Upper lobe of left lung (tissue), 6 donors: ENCODE results near the gene ADCK2. TPM values are rescaled to one million over a fixed set of nuclear protein-coding genes. Genes with fewer than 3 reads are reported as not detected.
A peak's percentile ranks its signal among the peaks of the same experiment; 100 is the strongest.

Experiments
- ATAC-seq, 2 donors: fragments of 200-7000 bp; cut with Tn5 transposase; one replicate each; pipeline ENCODE4 v1.9.1; 2022; ENCODE audit warnings: mild to moderate bottlenecking in 2 of 2, moderate library complexity in 2 of 2; ENCODE audit not compliant: low FRiP score in 2 of 2
- DNase-seq, 2 donors: peaks; one replicate each; pipeline ENCODE4 v3.0.0-alpha.2; 2019 to 2020
- H3K27ac ChIP-seq, 4 donors: fragments of 200-600 bp; sonication (generic); one replicate each; pipeline ENCODE4 v1.5.1; 2016 to 2019
- H3K27me3 ChIP-seq, 4 donors: fragments of 200-600 bp; sonication (generic); one replicate each; pipeline ENCODE4 v1.5.1; 2017 to 2019
- H3K36me3 ChIP-seq, 4 donors: fragments of 200-600 bp; sonication (generic); one replicate each; pipeline ENCODE4 v1.5.1; 2016 to 2019
- H3K4me1 ChIP-seq, 4 donors: fragments of 200-600 bp; sonication (generic); one replicate each; pipeline ENCODE4 v1.5.1; 2018 to 2019
- H3K4me3 ChIP-seq, 4 donors: fragments of 200-600 bp; sonication (generic); one replicate each; pipeline ENCODE4 v1.5.1; 2017 to 2019; ENCODE audit warnings: mild to moderate bottlenecking in 2 of 4, moderate library complexity in 1 of 4
- H3K9me3 ChIP-seq, 4 donors: fragments of 200-600 bp; sonication (generic); one replicate each; pipeline ENCODE4 v1.5.1; 2018 to 2019
- CTCF ChIP-seq, 6 experiments: fragments of 450-650 bp in 4 of 6; fragments of 200-600 bp in 2 of 6; sonication (generic) in 2 of 6; IDR thresholded peaks; one replicate each; pipeline ENCODE4 v1.5.1; 2016 to 2019; ENCODE audit warnings: antibody characterized with exemption in 6 of 6
- EP300 ChIP-seq, 4 donors: sonication (generic); formaldehyde crosslinking; IDR thresholded peaks; one replicate each; pipeline ENCODE4 v1.5.1; 2017; ENCODE audit warnings: antibody characterized with exemption in 4 of 4, control low read depth in 2 of 4
- POLR2A ChIP-seq, 4 donors: fragments of 450-650 bp; IDR thresholded peaks; one replicate each; pipeline ENCODE4 v1.5.1; 2016 to 2017; ENCODE audit warnings: antibody characterized with exemption in 4 of 4, mild to moderate bottlenecking in 2 of 4
- POLR2AphosphoS5 ChIP-seq, 2 donors: sonication (generic); formaldehyde crosslinking; IDR thresholded peaks; one replicate each; pipeline ENCODE4 v1.5.1; 2017; ENCODE audit warnings: antibody characterized with exemption in 2 of 2
- WGBS, 2 donors: methylation state at CpG; one replicate each; pipeline ENCODE4 v1.1.5; 2017 to 2018; 5-methylcytosine and 5-hydroxymethylcytosine counted together
- total RNA-seq, 6 donors: library from RNA; depleted of rRNA in 4 of 6; stranded (reverse); fragments of >200 nt in 4 of 6; gene quantifications; one replicate each; pipeline versions ENCODE4 v1.1.0 to v1.2.1, GENCODE V29; 2016 to 2021
- donor health status: DM: no; HTN: no; CAD: no; lungs with moderate emphysema.
- donor health status: DM: no; HTN: yes; CAD: no; lungs with severe emphysema.

The ADCK2 gene
- total RNA-seq, 6 donors from 2014 or later, result 19.4 to 39.8 (median 30.0) TPM

DNA sequence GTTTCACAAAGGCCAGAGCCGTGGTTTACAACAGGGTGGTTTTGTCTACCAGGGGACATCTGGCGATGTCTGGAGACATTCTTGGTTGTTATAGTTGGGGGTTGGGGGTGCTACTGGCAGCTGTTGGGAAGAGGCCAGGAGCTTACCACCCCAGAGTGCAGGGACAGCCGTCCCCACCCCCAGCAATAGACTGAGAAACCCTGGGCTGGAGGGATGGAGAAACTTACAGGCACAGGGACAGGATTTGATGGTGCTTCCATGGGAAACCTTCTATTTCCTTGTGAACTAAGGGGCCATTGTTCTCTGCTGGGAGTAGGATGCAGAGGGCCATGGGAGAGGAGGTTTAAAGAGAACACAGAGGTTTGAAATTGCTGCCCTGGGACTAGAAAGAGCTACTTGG, 10.9 kb downstream of the ADCK2 start:
- Histone ChIP-seq H3K4me3 (no peak overlapping the region), H3K9me3 (no peaks in the 10 kb centered on the region), H3K4me1 (no peaks in the 10 kb centered on the region), H3K27me3 (no peaks in the 10 kb centered on the region), H3K36me3 (peaks cover 2 to 70% (median 28%) of the 10 kb centered on the region in 4 donors), H3K27ac (no peak overlapping the region)
- 96 to 100% methylated on average over 2 to 3 of the region's 3 CpGs for WGBS, 2 donors
- DNase-seq, result no peak
- TF ChIP-seq POLR2A (IDR thresholded peaks at IDR 0.05), result no peak
- TF ChIP-seq CTCF (IDR thresholded peaks at IDR 0.05), result no peak
- no peak for TF ChIP-seq POLR2AphosphoS5 (IDR thresholded peaks at IDR 0.05)
- no peak for TF ChIP-seq EP300 (IDR thresholded peaks at IDR 0.05)
- no peak for ATAC-seq

DNA sequence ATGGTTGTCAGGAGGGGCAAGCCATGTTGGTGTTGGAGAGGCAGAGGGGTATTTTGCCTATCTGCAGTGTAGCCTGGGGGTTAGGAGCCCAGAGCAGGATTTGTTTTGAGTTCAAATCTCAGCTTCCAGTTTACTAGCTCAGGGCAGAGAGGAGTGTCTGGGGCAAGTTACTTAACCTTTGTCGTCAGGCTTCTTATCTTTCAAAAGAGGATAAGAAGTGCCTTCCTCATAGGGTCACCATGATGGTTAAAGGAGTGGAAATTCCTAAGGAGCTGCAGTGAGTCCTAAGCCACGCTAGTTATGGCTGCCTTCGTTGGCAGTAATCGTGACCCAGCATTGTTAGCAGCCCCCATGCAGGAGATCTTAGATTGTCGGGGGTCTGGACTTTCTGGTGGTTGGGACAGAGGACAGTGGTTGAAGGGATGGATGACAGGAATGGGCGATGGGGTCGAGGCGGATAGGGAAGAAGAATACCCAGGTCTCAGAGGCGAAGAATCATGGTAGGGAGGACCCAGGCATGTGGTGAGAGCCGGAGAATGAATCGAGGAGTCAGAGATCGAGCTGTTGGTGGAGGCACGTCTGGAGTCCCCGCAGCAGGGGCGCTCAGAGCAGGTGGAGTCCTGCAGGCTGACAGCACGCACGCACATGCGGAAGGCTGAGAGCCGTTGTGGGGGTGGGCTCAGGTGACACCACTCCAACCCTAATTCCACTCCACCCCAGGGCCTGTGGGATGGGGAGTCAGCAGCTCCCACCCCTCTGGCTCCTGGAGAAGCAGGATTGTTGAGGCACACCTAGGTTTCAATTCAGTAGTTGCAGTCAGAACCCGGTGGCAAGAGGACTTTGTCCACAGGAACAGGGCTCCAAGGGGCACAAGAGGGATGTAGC, 11.6 kb downstream of the ADCK2 start:
- WGBS, 2 donors, result 89 to 94% methylated on average over 20 of the region's 20 CpGs
- Histone ChIP-seq H3K27me3 (no peaks in the 10 kb centered on the region), H3K4me3 (no peak overlapping the region), H3K36me3 (peaks cover 2 to 65% (median 26%) of the 10 kb centered on the region in 4 donors), H3K9me3 (no peaks in the 10 kb centered on the region), H3K27ac (no peak overlapping the region), H3K4me1 (no peaks in the 10 kb centered on the region)
- peak in 1 of 2 donors; percentile 55 for ATAC-seq
- peak in 1 of 2 donors; percentile 66 for DNase-seq
- no peak for TF ChIP-seq EP300 (IDR thresholded peaks at IDR 0.05)
- no peak for TF ChIP-seq POLR2AphosphoS5 (IDR thresholded peaks at IDR 0.05)
- no peak for TF ChIP-seq POLR2A (IDR thresholded peaks at IDR 0.05)
- no peak for TF ChIP-seq CTCF (IDR thresholded peaks at IDR 0.05)

- 87 to 91% methylated on average over 10 of the region's 10 CpGs for WGBS, 2 donors
- ATAC-seq (peak in 1 of 2 donors; percentile 34), DNase-seq (no peak)
- Histone ChIP-seq H3K36me3 (peaks cover 2 to 65% (median 27%) of the 10 kb centered on the region in 4 donors), H3K9me3 (no peaks in the 10 kb centered on the region), H3K4me3 (no peak overlapping the region), H3K27ac (no peak overlapping the region), H3K4me1 (no peaks in the 10 kb centered on the region), H3K27me3 (no peaks in the 10 kb centered on the region)
- no peak for TF ChIP-seq POLR2AphosphoS5 (IDR thresholded peaks at IDR 0.05)
- TF ChIP-seq CTCF (IDR thresholded peaks at IDR 0.05), result no peak
- TF ChIP-seq POLR2A (IDR thresholded peaks at IDR 0.05), result no peak
- TF ChIP-seq EP300 (IDR thresholded peaks at IDR 0.05), result no peak
Measured at GRCh38 chr7:140685407-140686087, 12.8 kb downstream of the ADCK2 start.

DNA sequence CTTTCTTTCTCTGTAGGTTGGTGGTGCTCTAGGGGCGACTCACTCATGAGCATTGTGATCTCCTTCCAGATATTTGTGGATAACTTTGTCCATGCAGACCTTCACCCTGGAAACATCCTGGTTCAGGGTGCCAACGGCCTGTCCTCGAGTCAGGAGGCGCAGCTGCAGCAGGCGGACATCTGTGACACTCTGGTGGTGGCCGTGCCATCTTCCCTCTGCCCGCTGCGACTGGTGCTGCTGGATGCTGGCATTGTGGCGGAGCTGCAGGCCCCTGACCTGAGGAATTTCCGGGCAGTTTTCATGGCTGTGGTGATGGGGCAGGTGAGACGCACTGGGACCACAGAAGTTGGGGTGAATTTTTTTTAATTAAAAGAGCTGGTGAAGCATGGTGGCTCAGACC, 14.2 kb downstream of the ADCK2 start:
- no peaks in the 10 kb centered on the region for H3K27me3 ChIP-seq
- TF ChIP-seq POLR2AphosphoS5 (IDR thresholded peaks at IDR 0.05) (no peak), EP300 (IDR thresholded peaks at IDR 0.05) (no peak), CTCF (IDR thresholded peaks at IDR 0.05) (no peak), POLR2A (IDR thresholded peaks at IDR 0.05) (no peak)
- H3K4me1 ChIP-seq, result no peaks in the 10 kb centered on the region
- no peak for DNase-seq
- H3K36me3 ChIP-seq, result peaks cover 2 to 62% (median 23%) of the 10 kb centered on the region in 4 donors
- H3K27ac ChIP-seq, result no peak overlapping the region
- H3K9me3 ChIP-seq, result no peaks in the 10 kb centered on the region
- ATAC-seq, result no peak
- H3K4me3 ChIP-seq, result no peak overlapping the region
- WGBS, 2 donors, result 93 to 96% methylated on average over 10 to 11 of the region's 11 CpGs
